ENCODE data around the gene ATG13.

DNA sequence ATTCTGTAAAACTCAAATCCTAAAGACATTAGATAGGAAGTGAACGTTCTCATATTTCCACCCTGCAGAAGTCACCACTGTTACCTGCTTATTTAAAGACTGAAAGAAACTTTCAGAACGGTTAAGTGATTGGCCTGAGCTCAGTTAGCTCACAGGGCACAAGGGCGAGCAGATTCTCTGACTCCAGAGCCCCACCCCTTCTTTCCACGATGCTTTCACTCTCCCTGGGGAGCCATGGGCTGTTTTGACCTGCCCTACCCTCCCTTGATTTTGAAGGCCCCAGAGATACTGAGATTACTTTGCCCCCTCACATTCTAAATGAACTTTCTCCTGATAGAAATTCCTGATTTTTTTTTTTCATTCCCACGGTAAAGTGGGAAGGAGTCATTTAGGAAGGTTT, 49.2 kb downstream of the ATG13 start:
- TF ChIP-seq, protein P1, sequence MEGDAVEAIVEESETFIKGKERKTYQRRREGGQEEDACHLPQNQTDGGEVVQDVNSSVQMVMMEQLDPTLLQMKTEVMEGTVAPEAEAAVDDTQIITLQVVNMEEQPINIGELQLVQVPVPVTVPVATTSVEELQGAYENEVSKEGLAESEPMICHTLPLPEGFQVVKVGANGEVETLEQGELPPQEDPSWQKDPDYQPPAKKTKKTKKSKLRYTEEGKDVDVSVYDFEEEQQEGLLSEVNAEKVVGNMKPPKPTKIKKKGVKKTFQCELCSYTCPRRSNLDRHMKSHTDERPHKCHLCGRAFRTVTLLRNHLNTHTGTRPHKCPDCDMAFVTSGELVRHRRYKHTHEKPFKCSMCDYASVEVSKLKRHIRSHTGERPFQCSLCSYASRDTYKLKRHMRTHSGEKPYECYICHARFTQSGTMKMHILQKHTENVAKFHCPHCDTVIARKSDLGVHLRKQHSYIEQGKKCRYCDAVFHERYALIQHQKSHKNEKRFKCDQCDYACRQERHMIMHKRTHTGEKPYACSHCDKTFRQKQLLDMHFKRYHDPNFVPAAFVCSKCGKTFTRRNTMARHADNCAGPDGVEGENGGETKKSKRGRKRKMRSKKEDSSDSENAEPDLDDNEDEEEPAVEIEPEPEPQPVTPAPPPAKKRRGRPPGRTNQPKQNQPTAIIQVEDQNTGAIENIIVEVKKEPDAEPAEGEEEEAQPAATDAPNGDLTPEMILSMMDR (conservative IDR thresholded peaks at IDR 0.05): no peak
- no peak for TF ChIP-seq ZFX (IDR thresholded peaks at IDR 0.05)

All from C4-2B (cell line).